Astrocyte (in vitro differentiated cells and primary cell): Measurements from ENCODE around the gene RTN4.

Source experiments
- EZH2 ChIP-seq: IDR thresholded peaks from 2 replicates; pipeline ENCODE4 v1.6.1; 2012; ENCODE audit warnings: mild to moderate bottlenecking, low read length, inconsistent platforms; ENCODE audit not compliant: insufficient read depth
- TF ChIP-seq, protein P1 (sequence below): IDR thresholded peaks from 2 replicates; pipeline ENCODE4 v1.5.1; 2011; ENCODE audit warnings: low read depth, mild to moderate bottlenecking, inconsistent platforms, low read length, moderate library complexity; ENCODE audit not compliant: insufficient read depth

DNA sequence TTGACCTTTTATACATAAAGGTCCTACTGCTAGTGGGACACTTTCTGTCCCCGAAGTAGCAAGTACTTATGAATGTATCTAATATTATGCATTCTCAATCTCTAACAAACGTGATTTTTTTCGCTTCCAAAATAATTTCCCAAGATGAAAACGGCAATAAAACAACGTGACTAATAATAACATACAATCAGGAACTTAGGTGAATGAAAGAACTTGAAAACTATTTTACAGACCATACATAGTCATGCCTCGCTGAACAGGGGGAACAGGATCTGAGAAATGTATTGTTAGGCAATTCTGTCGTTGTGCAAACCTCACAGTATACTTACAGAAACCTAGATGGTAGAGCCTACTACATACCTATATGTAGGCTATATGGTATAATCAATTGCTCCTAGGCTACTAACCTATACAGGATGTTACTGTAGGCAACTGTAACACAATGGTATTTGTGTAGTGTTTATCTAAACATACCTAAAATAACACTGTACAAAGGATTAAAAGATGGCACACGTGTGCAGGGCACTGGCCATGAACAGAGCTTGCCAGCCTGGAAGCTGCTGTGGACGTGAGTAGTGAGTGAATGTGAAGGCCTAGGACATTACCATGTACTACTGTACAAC lies 2.5 kb downstream of the RTN4 start:
- TF ChIP-seq, protein P1, sequence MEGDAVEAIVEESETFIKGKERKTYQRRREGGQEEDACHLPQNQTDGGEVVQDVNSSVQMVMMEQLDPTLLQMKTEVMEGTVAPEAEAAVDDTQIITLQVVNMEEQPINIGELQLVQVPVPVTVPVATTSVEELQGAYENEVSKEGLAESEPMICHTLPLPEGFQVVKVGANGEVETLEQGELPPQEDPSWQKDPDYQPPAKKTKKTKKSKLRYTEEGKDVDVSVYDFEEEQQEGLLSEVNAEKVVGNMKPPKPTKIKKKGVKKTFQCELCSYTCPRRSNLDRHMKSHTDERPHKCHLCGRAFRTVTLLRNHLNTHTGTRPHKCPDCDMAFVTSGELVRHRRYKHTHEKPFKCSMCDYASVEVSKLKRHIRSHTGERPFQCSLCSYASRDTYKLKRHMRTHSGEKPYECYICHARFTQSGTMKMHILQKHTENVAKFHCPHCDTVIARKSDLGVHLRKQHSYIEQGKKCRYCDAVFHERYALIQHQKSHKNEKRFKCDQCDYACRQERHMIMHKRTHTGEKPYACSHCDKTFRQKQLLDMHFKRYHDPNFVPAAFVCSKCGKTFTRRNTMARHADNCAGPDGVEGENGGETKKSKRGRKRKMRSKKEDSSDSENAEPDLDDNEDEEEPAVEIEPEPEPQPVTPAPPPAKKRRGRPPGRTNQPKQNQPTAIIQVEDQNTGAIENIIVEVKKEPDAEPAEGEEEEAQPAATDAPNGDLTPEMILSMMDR = no peak
- no peak for TF ChIP-seq EZH2
